Uterus (tissue), 4 donors: Measurements from ENCODE around the gene LCP2. TPM values are rescaled to one million over a fixed set of nuclear protein-coding genes. Genes with fewer than 3 reads are reported as not detected.

Experiments
- DNase-seq, 2 donors: peaks; one replicate each; pipeline ENCODE4 v3.0.0-alpha.2; 2019 to 2020
- H3K27ac ChIP-seq, 2 donors: fragments of 200-600 bp; sonication (generic); 1 replicate in 1 of 2; 2 replicates in 1 of 2; pipeline ENCODE4 v1.5.1; 2016 to 2018
- H3K27me3 ChIP-seq, 2 donors: fragments of 200-600 bp; sonication (generic); one replicate each; pipeline ENCODE4 v1.5.1; 2018 to 2019; ENCODE audit warnings: control low read depth in 1 of 2
- H3K36me3 ChIP-seq, 2 donors: fragments of 200-600 bp; sonication (generic); one replicate each; pipeline ENCODE4 v1.5.1; 2019; ENCODE audit warnings: control low read depth in 1 of 2
- H3K4me1 ChIP-seq, 2 donors: fragments of 200-600 bp; sonication (generic); one replicate each; pipeline ENCODE4 v1.5.1; 2018 to 2019; ENCODE audit warnings: control low read depth in 1 of 2
- H3K4me3 ChIP-seq, 2 donors: fragments of 200-600 bp; sonication (generic); 1 replicate in 1 of 2; 2 replicates in 1 of 2; pipeline ENCODE4 v1.5.1; 2018 to 2019; ENCODE audit warnings: mild to moderate bottlenecking in 1 of 2
- H3K9me3 ChIP-seq, 2 donors: fragments of 200-600 bp; sonication (generic); one replicate each; pipeline ENCODE4 v1.5.1; 2019; ENCODE audit warnings: control low read depth in 1 of 2
- CTCF ChIP-seq, 4 experiments: fragments of 200-600 bp in 2 of 4; fragments of 450-650 bp in 2 of 4; sonication (generic) in 2 of 4; IDR thresholded peaks; one replicate each; pipeline ENCODE4 v1.5.1; 2016 to 2019; ENCODE audit warnings: antibody characterized with exemption in 4 of 4, mild to moderate bottlenecking in 2 of 4, moderate library complexity in 1 of 4
- POLR2A ChIP-seq, 2 donors: fragments of 450-650 bp; IDR thresholded peaks; one replicate each; pipeline ENCODE4 v1.6.1; 2016; ENCODE audit warnings: antibody characterized with exemption in 2 of 2, mild to moderate bottlenecking in 1 of 2, moderate library complexity in 1 of 2
- intact Hi-C: fragments of 100-400 bp; cut with DNase I; formaldehyde crosslinking; loops from one replicate; pipeline ENCODE4 v1.15.1; 2023; ENCODE audit warnings: low total_unique reads
- total RNA-seq, 4 donors: library from RNA; depleted of rRNA in 3 of 4; stranded (reverse); fragments of >200 nt in 3 of 4; gene quantifications; one replicate each; pipeline versions ENCODE4 v1.1.0 to v1.2.4, GENCODE V29; 2014 to 2023
- donor health status: DM: yes; HTN: yes; CAD: no.

Gene LCP2
- total RNA-seq = 10 to 100 TPM in 3 of 4 donors, 1 to 10 TPM in 1; 1.3 to 19.1 (median 11.2) TPM

- Histone ChIP-seq H3K9me3 (no peaks in the 10 kb centered on the region), H3K4me3 (no peak within 1 kb of the TSS), H3K36me3 (no peaks in the 10 kb centered on the region), H3K27me3 (no peaks in the 10 kb centered on the region), H3K27ac (peak within 1 kb of the TSS in 1 of 2 donors; percentile 11), H3K4me1 (peaks cover 0 to 11% of the 10 kb centered on the region in 2 donors)
- no peak for DNase-seq
- intact Hi-C loops = no loop called here
- TF ChIP-seq CTCF (IDR thresholded peaks at IDR 0.05) (no peak), POLR2A (IDR thresholded peaks at IDR 0.05) (no peak)
These were observed at the start of gene LCP2 for GRCh38 chr5:170297589-170298462. LCP2 (minus strand) TSS chr5:170297777; CDS start chr5:170297611, 166 bp downstream.

GRCh38 chr5:170347022-170347567 is 49.5 kb upstream of the LCP2 start:
- no peak for DNase-seq
- intact Hi-C loops = no loop called here
- Histone ChIP-seq H3K27me3 (no peaks in the 10 kb centered on the region), H3K4me3 (no peak overlapping the region), H3K36me3 (no peaks in the 10 kb centered on the region), H3K4me1 (no peaks in the 10 kb centered on the region), H3K9me3 (no peaks in the 10 kb centered on the region), H3K27ac (peak overlapping the region in 1 of 2 donors; percentile 53)
- TF ChIP-seq POLR2A (IDR thresholded peaks at IDR 0.05) = no peak
- no peak for TF ChIP-seq CTCF (IDR thresholded peaks at IDR 0.05)

- H3K9me3 ChIP-seq = no peaks in the 10 kb centered on the region
- TF ChIP-seq CTCF (IDR thresholded peaks at IDR 0.05) (no peak), POLR2A (IDR thresholded peaks at IDR 0.05) (no peak)
- DNase-seq = no peak
- H3K4me3 ChIP-seq = no peak overlapping the region
- no peak overlapping the region for H3K27ac ChIP-seq
- H3K4me1 ChIP-seq = no peaks in the 10 kb centered on the region
- no peaks in the 10 kb centered on the region for H3K27me3 ChIP-seq
- intact Hi-C loops = no loop called here
- H3K36me3 ChIP-seq = no peaks in the 10 kb centered on the region
These were observed 48.4 kb upstream of the LCP2 start for GRCh38 chr5:170345971-170346370.

- Histone ChIP-seq H3K27ac (no peak overlapping the region), H3K9me3 (no peaks in the 10 kb centered on the region), H3K4me1 (no peaks in the 10 kb centered on the region), H3K36me3 (no peaks in the 10 kb centered on the region), H3K27me3 (no peaks in the 10 kb centered on the region), H3K4me3 (no peak overlapping the region)
- intact Hi-C loops = no loop called here
- no peak for TF ChIP-seq CTCF (IDR thresholded peaks at IDR 0.05)
- DNase-seq = no peak
These were observed 45.6 kb upstream of the LCP2 start for GRCh38 chr5:170343177-170343576.

GRCh38 chr5:170342153-170342725 is 44.7 kb upstream of the LCP2 start:
- Histone ChIP-seq H3K4me1 (no peaks in the 10 kb centered on the region), H3K36me3 (no peaks in the 10 kb centered on the region), H3K9me3 (no peaks in the 10 kb centered on the region), H3K4me3 (no peak overlapping the region), H3K27ac (no peak overlapping the region), H3K27me3 (no peaks in the 10 kb centered on the region)
- TF ChIP-seq CTCF (IDR thresholded peaks at IDR 0.05) (no peak), POLR2A (IDR thresholded peaks at IDR 0.05) (no peak)
- intact Hi-C loops = no loop called here
- DNase-seq = no peak
